AG09319 (cell line): ENCODE results near the gene SYT8.

Source experiments
- DNase-seq: peaks from one replicate; pipeline ENCODE4 v3.0.0-alpha.2; 2010; ENCODE audit warnings: low read depth; ENCODE audit errors: extremely low read depth
- TF ChIP-seq, protein P1 (sequence below): IDR thresholded peaks from 2 replicates; pipeline ENCODE4 v1.5.1; 2011; ENCODE audit warnings: low read depth, mild to moderate bottlenecking, inconsistent platforms, low read length, moderate library complexity

The SYT8 gene

DNA sequence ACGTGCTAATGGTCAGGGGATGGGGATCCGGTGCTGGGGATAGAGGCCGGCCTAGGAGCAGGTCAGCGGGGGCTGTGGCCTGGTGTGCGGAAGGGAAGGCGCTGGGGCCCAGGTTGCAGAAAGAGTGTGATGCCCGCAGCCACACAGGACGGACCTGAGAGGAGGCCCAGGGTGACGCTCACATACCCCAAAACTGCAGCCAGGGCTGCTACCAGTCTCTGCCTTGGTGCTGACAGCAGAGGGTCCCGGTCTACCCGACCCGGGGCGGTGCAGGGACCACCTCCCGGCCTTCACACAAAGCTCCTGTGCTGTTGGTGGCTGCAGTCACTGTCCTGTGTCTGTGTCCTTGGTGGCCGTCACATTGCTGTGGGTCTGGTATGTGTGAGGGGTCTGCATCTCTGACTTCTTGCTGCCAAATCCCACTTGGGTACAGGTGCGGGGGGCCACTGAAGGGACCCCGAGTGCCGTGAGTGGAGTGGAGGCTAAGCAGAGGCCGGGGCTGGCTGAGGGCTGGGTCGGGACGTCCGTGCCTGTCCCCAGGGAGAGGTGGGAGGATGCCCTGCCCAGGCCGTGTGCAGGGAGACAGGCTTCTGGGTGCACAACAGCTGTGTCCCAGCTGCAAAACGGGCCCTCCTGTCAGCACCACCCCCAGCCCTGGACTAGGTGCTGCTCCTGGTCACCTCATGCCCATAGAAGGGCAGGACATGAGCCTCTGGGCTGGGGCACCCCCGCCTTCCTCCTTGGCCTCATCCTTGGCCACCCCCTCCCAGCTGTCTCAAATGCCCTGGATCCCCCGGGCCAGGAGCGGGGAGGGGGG is 19.6 kb downstream of the SYT8 start:
- TF ChIP-seq, protein P1, sequence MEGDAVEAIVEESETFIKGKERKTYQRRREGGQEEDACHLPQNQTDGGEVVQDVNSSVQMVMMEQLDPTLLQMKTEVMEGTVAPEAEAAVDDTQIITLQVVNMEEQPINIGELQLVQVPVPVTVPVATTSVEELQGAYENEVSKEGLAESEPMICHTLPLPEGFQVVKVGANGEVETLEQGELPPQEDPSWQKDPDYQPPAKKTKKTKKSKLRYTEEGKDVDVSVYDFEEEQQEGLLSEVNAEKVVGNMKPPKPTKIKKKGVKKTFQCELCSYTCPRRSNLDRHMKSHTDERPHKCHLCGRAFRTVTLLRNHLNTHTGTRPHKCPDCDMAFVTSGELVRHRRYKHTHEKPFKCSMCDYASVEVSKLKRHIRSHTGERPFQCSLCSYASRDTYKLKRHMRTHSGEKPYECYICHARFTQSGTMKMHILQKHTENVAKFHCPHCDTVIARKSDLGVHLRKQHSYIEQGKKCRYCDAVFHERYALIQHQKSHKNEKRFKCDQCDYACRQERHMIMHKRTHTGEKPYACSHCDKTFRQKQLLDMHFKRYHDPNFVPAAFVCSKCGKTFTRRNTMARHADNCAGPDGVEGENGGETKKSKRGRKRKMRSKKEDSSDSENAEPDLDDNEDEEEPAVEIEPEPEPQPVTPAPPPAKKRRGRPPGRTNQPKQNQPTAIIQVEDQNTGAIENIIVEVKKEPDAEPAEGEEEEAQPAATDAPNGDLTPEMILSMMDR = no peak
- no peak for DNase-seq

DNA sequence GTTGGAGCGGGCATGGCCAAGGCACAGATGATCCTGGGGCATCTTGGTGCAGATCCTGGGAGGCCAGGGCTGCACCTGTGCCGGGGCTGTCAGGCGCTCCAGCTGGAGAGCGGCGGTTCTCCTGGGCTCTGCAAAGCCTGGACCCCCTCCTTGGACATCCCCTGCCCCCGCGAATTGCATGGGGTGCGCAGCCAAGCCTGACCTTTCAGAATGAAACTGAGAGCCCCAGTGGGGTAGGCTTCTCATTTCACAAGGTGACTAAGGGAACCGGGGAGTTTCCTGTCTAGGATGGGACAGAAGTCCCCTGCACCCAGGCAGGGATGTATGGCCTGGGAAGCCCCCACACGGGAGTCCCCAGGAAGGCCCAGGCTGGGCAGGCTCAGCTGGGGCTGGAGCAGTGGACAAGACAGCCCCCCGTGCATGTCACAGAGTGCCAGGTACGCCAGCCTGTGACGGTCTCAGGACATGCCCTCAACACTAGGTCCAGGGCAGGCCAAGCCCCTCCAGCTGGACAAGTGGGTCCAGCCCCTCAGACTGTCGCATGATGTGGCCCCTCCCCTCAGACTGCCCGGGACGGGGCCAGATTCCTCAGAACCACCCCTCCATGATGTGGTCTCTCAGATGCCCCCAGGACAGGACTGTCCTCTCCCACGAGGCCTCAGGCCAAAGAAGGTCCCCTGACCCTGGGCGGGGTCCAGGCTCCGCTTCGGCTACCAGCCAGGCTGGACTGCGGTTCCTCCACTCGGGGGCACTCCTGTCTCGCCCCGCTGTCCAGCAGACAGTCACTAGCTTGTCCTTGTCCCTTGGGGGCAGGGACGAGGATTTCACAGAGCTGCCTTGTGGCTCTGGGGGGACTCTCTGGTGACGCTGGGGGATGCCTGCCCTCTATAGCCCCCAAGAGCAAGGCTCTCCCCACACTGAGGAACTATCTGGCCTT is 20.4 kb downstream of the SYT8 start:
- DNase-seq = no peak

DNA sequence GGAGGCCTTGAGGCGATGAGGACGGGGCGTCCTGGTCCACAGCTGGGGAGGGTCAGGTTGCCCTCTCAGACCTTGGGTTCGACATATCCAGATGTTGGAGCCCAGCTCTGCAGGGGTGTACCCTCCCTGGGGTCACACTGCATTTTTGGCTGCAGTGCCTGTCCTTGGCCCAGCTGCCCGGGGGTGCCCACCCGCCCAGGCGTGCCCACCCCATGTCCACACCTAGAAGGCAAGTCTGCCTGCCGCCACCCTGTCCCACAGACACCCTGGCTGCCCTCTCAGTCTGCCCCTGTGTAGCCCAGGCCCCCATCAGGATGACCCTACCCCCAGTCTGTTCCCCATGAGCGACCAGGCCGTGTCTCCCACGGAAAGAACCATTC is 21.1 kb downstream of the SYT8 start:
- TF ChIP-seq, protein P1 = no peak
- no peak for DNase-seq

More for the DNA sequence above, 20.4 kb downstream of the SYT8 start:
- TF ChIP-seq, protein P1 = no peak

DNA sequence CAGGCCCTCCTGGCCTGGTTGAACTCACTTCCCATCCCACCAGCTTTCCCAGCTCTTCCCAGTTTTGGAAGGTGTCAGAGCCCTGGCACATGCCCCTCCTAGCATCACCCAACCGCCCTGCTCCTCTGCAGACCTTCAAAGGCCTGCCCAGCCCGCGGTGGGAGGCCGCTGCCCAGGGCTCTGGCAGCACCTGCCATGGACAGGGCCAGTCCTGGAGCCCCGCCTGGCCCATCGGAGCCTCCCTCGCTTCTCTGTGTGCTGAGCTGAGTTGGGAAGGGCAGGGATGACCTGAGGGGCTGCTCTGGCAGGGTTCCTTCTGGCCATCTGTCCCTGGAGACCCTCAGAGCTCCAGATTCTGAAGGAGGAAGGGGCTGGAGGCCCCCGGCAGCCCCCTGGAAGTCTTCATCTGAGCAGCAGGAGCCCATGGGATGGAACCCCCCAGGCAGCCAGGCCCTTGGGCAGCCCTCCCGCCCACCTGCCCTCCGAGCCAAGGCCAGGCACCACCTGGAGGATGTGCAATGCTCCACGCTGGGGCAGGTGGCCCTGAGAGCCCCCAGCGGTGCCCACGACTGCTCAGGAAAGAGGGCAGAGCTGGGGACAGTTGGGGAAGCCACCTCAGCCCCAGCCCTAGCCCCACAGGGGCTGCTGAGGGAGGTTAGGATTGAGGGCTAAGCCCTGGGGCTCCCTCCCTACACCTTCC is 21.7 kb downstream of the SYT8 start:
- DNase-seq = no peak
- TF ChIP-seq, protein P1 = no peak

DNA sequence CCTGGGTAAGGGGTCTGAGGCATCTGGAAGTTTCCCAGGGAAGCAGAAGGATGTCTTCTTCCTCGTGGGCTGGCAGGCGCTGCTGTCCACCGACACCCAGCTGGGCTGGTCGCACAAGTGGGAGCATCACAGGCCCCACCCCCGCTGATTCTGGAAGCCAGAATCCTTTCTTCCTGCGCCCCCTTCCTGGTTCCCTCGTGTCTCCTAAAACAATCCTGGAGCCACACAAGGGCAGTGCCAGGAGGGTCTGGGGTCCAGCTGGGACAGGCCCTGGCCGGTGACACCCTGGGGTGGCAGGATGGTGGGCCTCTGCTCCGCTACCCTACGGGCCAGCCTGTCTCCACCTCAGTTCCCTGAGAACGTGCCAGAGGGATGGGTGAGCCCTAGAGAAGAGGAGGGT is 22.3 kb downstream of the SYT8 start:
- DNase-seq = no peak

DNA sequence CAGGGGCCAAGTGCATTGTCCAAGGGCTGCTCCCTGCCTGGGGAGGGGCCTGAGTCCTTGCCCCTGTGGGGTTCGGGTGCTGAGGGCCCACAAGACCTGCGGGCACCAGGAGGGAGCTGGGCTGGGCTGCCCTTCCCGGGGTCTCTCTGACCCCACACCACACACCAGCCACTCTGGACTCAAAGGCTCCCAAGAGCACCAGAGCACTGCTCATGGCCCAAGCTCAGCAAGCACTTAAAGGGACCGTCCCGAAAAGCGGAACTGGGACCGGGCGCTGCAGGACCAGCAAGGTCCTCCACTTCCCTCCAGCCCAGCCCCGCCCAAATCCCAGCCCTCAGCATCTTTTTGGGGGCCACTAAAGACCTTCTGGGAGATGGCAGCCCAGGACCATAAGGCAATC is 23.4 kb downstream of the SYT8 start:
- TF ChIP-seq, protein P1 = no peak
- no peak for DNase-seq

More for the DNA sequence above, 22.3 kb downstream of the SYT8 start:
- TF ChIP-seq, protein P1 = no peak
